ENCODE results near the gene IER3IP1.
"Not testable (repeated sequence)": the region's sequence is repeated elsewhere in the genome, so short reads cannot be mapped to it uniquely, and the experiment has no call there.

Gene IER3IP1

GRCh38 chr18:47184419-47185050 lies 8.4 kb upstream of the IER3IP1 start:
- DNase-seq (ENCODE audit: insufficient read length, low spot score), result no peak
- FAIRE-seq, result no peak
- TF ChIP-seq SPI1 (IDR thresholded peaks at IDR 0.05; ENCODE audit: low read depth, low read length) (0 out of 2 replicates have a peak, but pooled peaks have one; percentile 13), POLR2A (IDR thresholded peaks at IDR 0.05; ENCODE audit: low read depth, low read length) (no peak)

GRCh38 chr18:47182156-47182555 lies 6.0 kb upstream of the IER3IP1 start:
- not testable (repeated sequence) for DNase-seq (ENCODE audit: insufficient read length, low spot score); FAIRE-seq

- no peak for DNase-seq (ENCODE audit: insufficient read length, low spot score)
- no peak for FAIRE-seq
- TF ChIP-seq SPI1 (IDR thresholded peaks at IDR 0.05; ENCODE audit: low read depth, low read length), result peak; percentile 71
- TF ChIP-seq POLR2A (IDR thresholded peaks at IDR 0.05; ENCODE audit: low read depth, low read length), result no peak
Observed at GRCh38 chr18:47180765-47181164, 4.6 kb upstream of the IER3IP1 start.

GRCh38 chr18:47179520-47179919 lies 3.4 kb upstream of the IER3IP1 start:
- no peak for DNase-seq (ENCODE audit: insufficient read length, low spot score)
- FAIRE-seq, result no peak
- TF ChIP-seq POU2F2 (IDR thresholded peaks at IDR 0.05; ENCODE audit: low read depth, low read length) (no peak), POLR2A (IDR thresholded peaks at IDR 0.05; ENCODE audit: low read depth, low read length) (no peak), SPI1 (IDR thresholded peaks at IDR 0.05; ENCODE audit: low read depth, low read length) (no peak)

- TF ChIP-seq PAX5 (IDR thresholded peaks at IDR 0.05; ENCODE audit: insufficient read depth, low read length, severe bottlenecking) (no peak), SPI1 (IDR thresholded peaks at IDR 0.05; ENCODE audit: low read depth, low read length) (no peak), POU2F2 (IDR thresholded peaks at IDR 0.05; ENCODE audit: low read depth, low read length) (no peak), POLR2A (IDR thresholded peaks at IDR 0.05; ENCODE audit: low read depth, low read length) (no peak), TAF1 (IDR thresholded peaks at IDR 0.05; ENCODE audit: low read depth, low read length) (no peak), POLR2AphosphoS5 (IDR thresholded peaks at IDR 0.05; ENCODE audit: low read depth, low read length) (no peak)
- FAIRE-seq (no peak), DNase-seq (ENCODE audit: insufficient read length, low spot score) (no peak)
Observed at GRCh38 chr18:47175283-47175897, 774 bp downstream of the IER3IP1 start.

- FAIRE-seq (no peak), DNase-seq (ENCODE audit: insufficient read length, low spot score) (no peak)
- TF ChIP-seq PAX5 (IDR thresholded peaks at IDR 0.05; ENCODE audit: insufficient read depth, low read length, severe bottlenecking), result no peak
- no peak for TF ChIP-seq POU2F2 (IDR thresholded peaks at IDR 0.05; ENCODE audit: low read depth, low read length)
- TF ChIP-seq TAF1 (IDR thresholded peaks at IDR 0.05; ENCODE audit: low read depth, low read length), result no peak
- TF ChIP-seq POLR2AphosphoS5 (IDR thresholded peaks at IDR 0.05; ENCODE audit: low read depth, low read length), result no peak
- no peak for TF ChIP-seq POLR2A (IDR thresholded peaks at IDR 0.05; ENCODE audit: low read depth, low read length)
- no peak for TF ChIP-seq SPI1 (IDR thresholded peaks at IDR 0.05; ENCODE audit: low read depth, low read length)
Observed at GRCh38 chr18:47174545-47175116, 1.5 kb downstream of the IER3IP1 start.

GRCh38 chr18:47172476-47172875 lies 3.7 kb downstream of the IER3IP1 start:
- DNase-seq (ENCODE audit: insufficient read length, low spot score) (no peak), FAIRE-seq (peak; percentile 43)
- TF ChIP-seq POLR2AphosphoS5 (IDR thresholded peaks at IDR 0.05; ENCODE audit: low read depth, low read length), result no peak
- no peak for TF ChIP-seq PAX5 (IDR thresholded peaks at IDR 0.05; ENCODE audit: insufficient read depth, low read length, severe bottlenecking)
- no peak for TF ChIP-seq SPI1 (IDR thresholded peaks at IDR 0.05; ENCODE audit: low read depth, low read length)
- no peak for TF ChIP-seq POU2F2 (IDR thresholded peaks at IDR 0.05; ENCODE audit: low read depth, low read length)
- no peak for TF ChIP-seq POLR2A (IDR thresholded peaks at IDR 0.05; ENCODE audit: low read depth, low read length)
- no peak for TF ChIP-seq TAF1 (IDR thresholded peaks at IDR 0.05; ENCODE audit: low read depth, low read length)

- no peak for TF ChIP-seq POLR2A (IDR thresholded peaks at IDR 0.05; ENCODE audit: low read depth, low read length)
- no peak for TF ChIP-seq SPI1 (IDR thresholded peaks at IDR 0.05; ENCODE audit: low read depth, low read length)
- no peak for DNase-seq (ENCODE audit: insufficient read length, low spot score)
- no peak for FAIRE-seq
Observed at GRCh38 chr18:47168913-47169312, 7.3 kb downstream of the IER3IP1 start.

GRCh38 chr18:47168509-47168908 lies 7.7 kb downstream of the IER3IP1 start:
- TF ChIP-seq TAF1 (IDR thresholded peaks at IDR 0.05; ENCODE audit: low read depth, low read length) (no peak), POLR2A (IDR thresholded peaks at IDR 0.05; ENCODE audit: low read depth, low read length) (no peak), SPI1 (IDR thresholded peaks at IDR 0.05; ENCODE audit: low read depth, low read length) (no peak), PAX5 (IDR thresholded peaks at IDR 0.05; ENCODE audit: insufficient read depth, low read length, severe bottlenecking) (no peak), POU2F2 (IDR thresholded peaks at IDR 0.05; ENCODE audit: low read depth, low read length) (no peak)
- FAIRE-seq (no peak), DNase-seq (ENCODE audit: insufficient read length, low spot score) (no peak)

- DNase-seq (ENCODE audit: insufficient read length, low spot score), result no peak
- FAIRE-seq, result peak; percentile 43
- TF ChIP-seq POLR2A (IDR thresholded peaks at IDR 0.05; ENCODE audit: low read depth, low read length) (no peak), SPI1 (IDR thresholded peaks at IDR 0.05; ENCODE audit: low read depth, low read length) (no peak), POU2F2 (IDR thresholded peaks at IDR 0.05; ENCODE audit: low read depth, low read length) (no peak)
Observed at GRCh38 chr18:47166294-47166693, 9.9 kb downstream of the IER3IP1 start.

- DNase-seq (ENCODE audit: insufficient read length, low spot score) (no peak), FAIRE-seq (peak; percentile 94)
- TF ChIP-seq PAX5 (IDR thresholded peaks at IDR 0.05; ENCODE audit: insufficient read depth, low read length, severe bottlenecking), result no peak
- no peak for TF ChIP-seq POLR2A (IDR thresholded peaks at IDR 0.05; ENCODE audit: low read depth, low read length)
- no peak for TF ChIP-seq POU2F2 (IDR thresholded peaks at IDR 0.05; ENCODE audit: low read depth, low read length)
- no peak for TF ChIP-seq TAF1 (IDR thresholded peaks at IDR 0.05; ENCODE audit: low read depth, low read length)
- no peak for TF ChIP-seq SPI1 (IDR thresholded peaks at IDR 0.05; ENCODE audit: low read depth, low read length)
- TF ChIP-seq POLR2AphosphoS5 (IDR thresholded peaks at IDR 0.05; ENCODE audit: low read depth, low read length), result no peak
Observed at GRCh38 chr18:47163241-47163640, 12.9 kb downstream of the IER3IP1 start.

Data from GM12891 (cell line).